GM19372 (cell line): ENCODE results near the gene FBXL19.
"Not testable (repeated sequence)": the region's sequence is repeated elsewhere in the genome, so short reads cannot be mapped to it uniquely, and the experiment has no call there.

Experiments used
- ATAC-seq: cut with Tn5 transposase; IDR thresholded peaks from one replicate; pipeline ENCODE4 v1.9.1; 2021; ENCODE audit warnings: mild to moderate bottlenecking, low read depth, moderate library complexity; ENCODE audit not compliant: unreplicated experiment

The FBXL19 gene

GRCh38 chr16:30921748-30922419 is 1.5 kb upstream of the FBXL19 start:
- peak; percentile 1 for ATAC-seq

GRCh38 chr16:30922420-30922959 is 882 bp upstream of the FBXL19 start:
- peak; percentile 64 for ATAC-seq

GRCh38 chr16:30922960-30923535 is 324 bp upstream of the FBXL19 start:
- ATAC-seq, result peak; percentile 61

- ATAC-seq, result no peak
Observed at GRCh38 chr16:30924076-30924912, 922 bp downstream of the FBXL19 start.

GRCh38 chr16:30924913-30925631 is 1.7 kb downstream of the FBXL19 start:
- no peak for ATAC-seq

- no peak for ATAC-seq
Observed at GRCh38 chr16:30925632-30925987, 2.2 kb downstream of the FBXL19 start.

GRCh38 chr16:30925995-30926811 is 2.8 kb downstream of the FBXL19 start:
- ATAC-seq, result no peak

- no peak for ATAC-seq
Observed at GRCh38 chr16:30926937-30927788, 3.8 kb downstream of the FBXL19 start.

GRCh38 chr16:30927789-30928378 is 4.5 kb downstream of the FBXL19 start:
- no peak for ATAC-seq

- no peak for ATAC-seq
Observed at GRCh38 chr16:30928390-30928789, 5.0 kb downstream of the FBXL19 start.

- ATAC-seq, result no peak
Observed at GRCh38 chr16:30929167-30929566, 5.8 kb downstream of the FBXL19 start.

- ATAC-seq, result no peak
Observed at GRCh38 chr16:30930160-30930571, 6.8 kb downstream of the FBXL19 start.

- ATAC-seq, result no peak
Observed at GRCh38 chr16:30931068-30931650, 7.8 kb downstream of the FBXL19 start.

- no peak for ATAC-seq
Observed at GRCh38 chr16:30934827-30935557, 11.6 kb downstream of the FBXL19 start.

GRCh38 chr16:30937692-30938091 is 14.3 kb downstream of the FBXL19 start:
- no peak for ATAC-seq

GRCh38 chr16:30939571-30939970 is 16.2 kb downstream of the FBXL19 start:
- not testable (repeated sequence) for ATAC-seq

- peak; percentile 85 for ATAC-seq
Observed at GRCh38 chr16:30941600-30942425, 18.4 kb downstream of the FBXL19 start.
